Measurements from ENCODE around the gene RPL27A. TPM values are rescaled to one million over a fixed set of nuclear protein-coding genes. Genes with fewer than 3 reads are reported as not detected.

The RPL27A gene
- total RNA-seq, 1 experiment from 2014 or later, result 1,008 TPM

DNA sequence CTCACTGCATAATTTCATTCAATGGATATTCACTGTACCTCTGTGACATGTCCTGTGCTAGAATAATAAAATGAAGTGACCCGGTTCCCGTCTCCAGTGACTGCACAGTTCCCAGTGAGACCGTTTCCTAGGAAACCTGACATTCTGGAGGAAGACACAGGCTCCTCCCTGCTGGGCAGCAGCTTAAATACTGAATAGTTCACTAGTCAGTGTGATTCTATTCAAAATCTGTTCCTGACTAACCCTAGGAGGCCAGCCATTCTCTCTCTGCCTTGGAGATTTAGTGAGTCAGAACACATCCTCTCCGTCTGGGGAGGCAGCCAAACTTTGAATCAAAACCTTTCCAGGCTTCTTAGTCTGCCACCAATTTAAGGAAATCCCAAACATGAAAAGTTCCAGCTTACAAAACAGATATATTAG is 11.4 kb upstream of the RPL27A start:
- Mint-ChIP-seq H3K4me3 (ENCODE audit: unreplicated experiment) (no peak overlapping the region), H3K36me3 (ENCODE audit: insufficient read depth, unreplicated experiment) (peaks cover 10% of the 10 kb centered on the region), H3K4me1 (ENCODE audit: low read depth, unreplicated experiment) (no peaks in the 10 kb centered on the region), H3K9me3 (ENCODE audit: unreplicated experiment) (no peaks in the 10 kb centered on the region), H3K27ac (ENCODE audit: unreplicated experiment) (no peak overlapping the region), H3K27me3 (ENCODE audit: insufficient read depth, unreplicated experiment) (no peaks in the 10 kb centered on the region)
- no peaks in the 10 kb centered on the region for H3K27me3 ChIP-seq (replicated peaks; ENCODE audit: control insufficient read depth, insufficient read depth, low read length)
- no peaks in the 10 kb centered on the region for H3K4me1 ChIP-seq
- peaks cover 2% of the 10 kb centered on the region for H3K36me3 ChIP-seq (ENCODE audit: control insufficient read depth, insufficient read depth, low read length)
- no TSS peak for BruUV-seq (replicated peaks)
- DNase-seq, result no peak
- no peak overlapping the region for H3K4me3 ChIP-seq (ENCODE audit: low read depth, low read length)
- POLR2A ChIA-PET, result no interaction called here
- TF ChIP-seq, protein P1, sequence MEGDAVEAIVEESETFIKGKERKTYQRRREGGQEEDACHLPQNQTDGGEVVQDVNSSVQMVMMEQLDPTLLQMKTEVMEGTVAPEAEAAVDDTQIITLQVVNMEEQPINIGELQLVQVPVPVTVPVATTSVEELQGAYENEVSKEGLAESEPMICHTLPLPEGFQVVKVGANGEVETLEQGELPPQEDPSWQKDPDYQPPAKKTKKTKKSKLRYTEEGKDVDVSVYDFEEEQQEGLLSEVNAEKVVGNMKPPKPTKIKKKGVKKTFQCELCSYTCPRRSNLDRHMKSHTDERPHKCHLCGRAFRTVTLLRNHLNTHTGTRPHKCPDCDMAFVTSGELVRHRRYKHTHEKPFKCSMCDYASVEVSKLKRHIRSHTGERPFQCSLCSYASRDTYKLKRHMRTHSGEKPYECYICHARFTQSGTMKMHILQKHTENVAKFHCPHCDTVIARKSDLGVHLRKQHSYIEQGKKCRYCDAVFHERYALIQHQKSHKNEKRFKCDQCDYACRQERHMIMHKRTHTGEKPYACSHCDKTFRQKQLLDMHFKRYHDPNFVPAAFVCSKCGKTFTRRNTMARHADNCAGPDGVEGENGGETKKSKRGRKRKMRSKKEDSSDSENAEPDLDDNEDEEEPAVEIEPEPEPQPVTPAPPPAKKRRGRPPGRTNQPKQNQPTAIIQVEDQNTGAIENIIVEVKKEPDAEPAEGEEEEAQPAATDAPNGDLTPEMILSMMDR (IDR thresholded peaks at IDR 0.05; ENCODE audit: insufficient read depth in 1 of 2, low read depth in 1 of 2, low read length in 1 of 2, severe bottlenecking in 1 of 2, unreplicated experiment in 1 of 2), result no peak
- no peaks in the 10 kb centered on the region for H3K9me3 ChIP-seq
- CTCF ChIA-PET, result no interaction called here
- intact Hi-C loops (cut with micrococcal nuclease; ENCODE audit: unreplicated experiment), result no loop called here

DNA sequence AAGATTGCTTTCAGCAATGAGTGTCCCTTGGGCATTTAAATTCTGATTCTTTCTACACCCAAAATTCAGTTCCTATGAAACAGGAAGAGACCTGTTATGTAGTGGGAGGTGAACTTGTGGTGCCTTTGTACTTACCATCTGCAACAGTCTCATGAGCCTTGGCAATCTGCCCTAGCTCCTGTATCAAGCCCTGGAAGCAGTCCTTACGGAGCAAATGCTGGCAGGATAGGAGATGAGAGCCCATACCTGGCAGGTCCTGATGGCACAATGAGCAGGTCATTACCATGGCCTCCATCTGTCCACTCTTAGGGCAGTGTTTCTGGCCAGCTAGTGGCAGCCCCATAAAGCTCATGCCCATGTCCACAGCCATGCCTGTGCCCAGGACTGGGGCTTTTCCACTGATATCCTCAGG is 10.9 kb upstream of the RPL27A start:
- peaks cover 2% of the 10 kb centered on the region for H3K36me3 ChIP-seq (ENCODE audit: control insufficient read depth, insufficient read depth, low read length)
- no peaks in the 10 kb centered on the region for H3K9me3 ChIP-seq
- H3K27ac Mint-ChIP-seq (ENCODE audit: unreplicated experiment), result no peak overlapping the region
- H3K4me1 Mint-ChIP-seq (ENCODE audit: low read depth, unreplicated experiment), result no peaks in the 10 kb centered on the region
- CTCF ChIA-PET, result interaction anchor here (0.6 kb wide), 1 partner anchor 1958 kb away, joined by 8 read pairs; no protein-coding TSS in a partner anchor
- TF ChIP-seq, protein P1 (IDR thresholded peaks at IDR 0.05; ENCODE audit: insufficient read depth in 1 of 2, low read depth in 1 of 2, low read length in 1 of 2, severe bottlenecking in 1 of 2, unreplicated experiment in 1 of 2), result no peak
- no peak overlapping the region for H3K4me3 Mint-ChIP-seq (ENCODE audit: unreplicated experiment)
- intact Hi-C loops (cut with micrococcal nuclease; ENCODE audit: unreplicated experiment), result no loop called here
- no TSS peak for BruUV-seq (replicated peaks)
- POLR2A ChIA-PET, result no interaction called here
- peaks cover 10% of the 10 kb centered on the region for H3K36me3 Mint-ChIP-seq (ENCODE audit: insufficient read depth, unreplicated experiment)
- H3K27me3 ChIP-seq (replicated peaks; ENCODE audit: control insufficient read depth, insufficient read depth, low read length), result no peaks in the 10 kb centered on the region
- no peak for DNase-seq
- H3K4me3 ChIP-seq (ENCODE audit: low read depth, low read length), result no peak overlapping the region
- H3K4me1 ChIP-seq, result no peaks in the 10 kb centered on the region
- no peaks in the 10 kb centered on the region for H3K9me3 Mint-ChIP-seq (ENCODE audit: unreplicated experiment)
- H3K27me3 Mint-ChIP-seq (ENCODE audit: insufficient read depth, unreplicated experiment), result no peaks in the 10 kb centered on the region

DNA sequence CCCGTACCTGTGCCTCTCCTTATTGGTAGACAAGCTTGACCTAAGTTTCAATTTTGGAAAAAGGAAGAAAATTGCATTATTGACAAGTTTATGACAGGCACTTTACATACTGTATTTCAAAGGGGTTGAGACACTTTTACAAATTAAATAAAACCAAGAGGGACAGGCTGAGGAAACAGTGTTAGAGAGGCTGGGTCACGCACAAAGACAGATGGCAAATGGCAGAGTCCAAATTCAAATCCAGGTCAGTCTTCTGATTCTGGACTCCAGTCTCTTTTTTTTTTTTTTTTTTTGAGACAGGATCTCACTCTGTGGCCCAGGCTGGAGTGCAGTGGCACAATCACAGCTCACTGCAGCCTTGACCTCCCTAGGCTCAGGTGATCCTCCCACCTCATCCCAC is 10.2 kb upstream of the RPL27A start:
- no peak overlapping the region for H3K27ac Mint-ChIP-seq (ENCODE audit: unreplicated experiment)
- POLR2A ChIA-PET, result no interaction called here
- no peaks in the 10 kb centered on the region for H3K9me3 ChIP-seq

More for the DNA sequence above, 10.2 kb upstream of the RPL27A start:
- DNase-seq, result no peak
- Histone ChIP-seq H3K36me3 (ENCODE audit: control insufficient read depth, insufficient read depth, low read length) (peaks cover 2% of the 10 kb centered on the region), H3K27me3 (replicated peaks; ENCODE audit: control insufficient read depth, insufficient read depth, low read length) (no peaks in the 10 kb centered on the region), H3K4me1 (no peaks in the 10 kb centered on the region), H3K4me3 (ENCODE audit: low read depth, low read length) (no peak overlapping the region)
- TF ChIP-seq, protein P1 (IDR thresholded peaks at IDR 0.05; ENCODE audit: insufficient read depth in 1 of 2, low read depth in 1 of 2, low read length in 1 of 2, severe bottlenecking in 1 of 2, unreplicated experiment in 1 of 2), result no peak
- Mint-ChIP-seq H3K4me3 (ENCODE audit: unreplicated experiment) (no peak overlapping the region), H3K27me3 (ENCODE audit: insufficient read depth, unreplicated experiment) (no peaks in the 10 kb centered on the region), H3K4me1 (ENCODE audit: low read depth, unreplicated experiment) (no peaks in the 10 kb centered on the region), H3K9me3 (ENCODE audit: unreplicated experiment) (no peaks in the 10 kb centered on the region), H3K36me3 (ENCODE audit: insufficient read depth, unreplicated experiment) (peaks cover 10% of the 10 kb centered on the region)
- BruUV-seq (replicated peaks), result no TSS peak
- intact Hi-C loops (cut with micrococcal nuclease; ENCODE audit: unreplicated experiment), result no loop called here
- CTCF ChIA-PET, result interaction anchor here (0.6 kb wide), 1 partner anchor 1959 kb away, joined by 8 read pairs; no protein-coding TSS in a partner anchor

All from Caco-2 (cell line).